Liver (tissue), 9 donors: ENCODE results near the gene DAAM1. TPM values are rescaled to one million over a fixed set of nuclear protein-coding genes. Genes with fewer than 3 reads are reported as not detected.

ENCODE experiments used
- DNase-seq: peaks from one replicate; pipeline ENCODE4 v3.0.0-alpha.2; 2017; ENCODE audit warnings: low spot score
- H3K27ac ChIP-seq, 2 donors: one replicate each; pipeline ENCODE4 v1.7.0; 2013; ENCODE audit warnings: inconsistent platforms in 2 of 2, low read length in 2 of 2, control low read depth in 1 of 2, low read depth in 1 of 2, mild to moderate bottlenecking in 1 of 2
- H3K27me3 ChIP-seq, 4 donors: one replicate each; pipeline versions ENCODE4 v1.6.1 to v1.7.0; 2013; ENCODE audit warnings: low read length in 3 of 4, inconsistent platforms in 1 of 4, mild to moderate bottlenecking in 1 of 4, moderate library complexity in 1 of 4; ENCODE audit not compliant: control insufficient read depth in 4 of 4, insufficient read depth in 4 of 4
- H3K36me3 ChIP-seq, 4 donors: one replicate each; pipeline versions ENCODE4 v1.6.1 to v1.7.0; 2013; ENCODE audit warnings: low read length in 3 of 4, mild to moderate bottlenecking in 3 of 4, low read depth in 1 of 4, moderate library complexity in 1 of 4; ENCODE audit not compliant: control insufficient read depth in 4 of 4, insufficient read depth in 3 of 4
- H3K4me1 ChIP-seq, 4 donors: one replicate each; pipeline versions ENCODE4 v1.6.1 to v1.7.0; 2013; ENCODE audit warnings: low read length in 3 of 4, mild to moderate bottlenecking in 3 of 4, moderate library complexity in 1 of 4; ENCODE audit not compliant: control insufficient read depth in 4 of 4, insufficient read depth in 4 of 4
- H3K4me3 ChIP-seq, 3 donors: one replicate each; pipeline versions ENCODE4 v1.6.1 to v1.7.0; 2013; ENCODE audit warnings: low read length in 3 of 3, control low read depth in 1 of 3, low read depth in 1 of 3, mild to moderate bottlenecking in 1 of 3
- H3K9ac ChIP-seq, 2 donors: one replicate each; pipeline ENCODE4 v1.7.0; 2013; ENCODE audit warnings: low read length in 2 of 2, mild to moderate bottlenecking in 2 of 2, moderate library complexity in 2 of 2, control low read depth in 1 of 2, low read depth in 1 of 2
- H3K9me3 ChIP-seq, 4 donors: one replicate each; pipeline versions ENCODE4 v1.6.1 to v1.7.0; 2013; ENCODE audit warnings: low read length in 3 of 4; ENCODE audit not compliant: control insufficient read depth in 4 of 4
- CTCF ChIP-seq: fragments of 150-350 bp; IDR thresholded peaks from 2 replicates; pipeline ENCODE4 v1.5.1; 2017; ENCODE audit warnings: improper control_type of control experiment, low read depth, low read length; ENCODE audit not compliant: missing input control
- EGR1 ChIP-seq, 2 donors: IDR thresholded peaks; 2 replicates each; pipeline ENCODE4 v1.6.1; 2016 to 2018; ENCODE audit warnings: antibody characterized with exemption in 2 of 2, low read depth in 2 of 2
- FOXA1 ChIP-seq: IDR thresholded peaks from 2 replicates; pipeline ENCODE4 v1.6.1; 2016; ENCODE audit warnings: antibody characterized with exemption
- FOXA2 ChIP-seq: IDR thresholded peaks from 2 replicates; pipeline ENCODE4 v1.6.1; 2016; ENCODE audit warnings: antibody characterized with exemption
- GABPA ChIP-seq, 2 donors: IDR thresholded peaks in 1 of 2; conservative IDR thresholded peaks in 1 of 2; 2 replicates each; pipeline ENCODE4 v1.6.1; 2016; ENCODE audit warnings: antibody characterized with exemption in 2 of 2, mild to moderate bottlenecking in 1 of 2, moderate library complexity in 1 of 2
- HNF4A ChIP-seq, 2 donors: conservative IDR thresholded peaks; 2 replicates each; pipeline ENCODE4 v1.6.1; 2016; ENCODE audit warnings: antibody characterized with exemption in 2 of 2, mild to moderate bottlenecking in 2 of 2
- HNF4G ChIP-seq: IDR thresholded peaks from 2 replicates; pipeline ENCODE4 v1.6.1; 2016; ENCODE audit warnings: antibody characterized with exemption
- JUND ChIP-seq, 2 donors: IDR thresholded peaks; 2 replicates each; pipeline ENCODE4 v1.6.1; 2016; ENCODE audit warnings: antibody characterized with exemption in 2 of 2
- MAX ChIP-seq: IDR thresholded peaks from 2 replicates; pipeline ENCODE4 v1.6.1; 2016; ENCODE audit warnings: antibody characterized with exemption
- NR2F2 ChIP-seq: IDR thresholded peaks from 2 replicates; pipeline ENCODE4 v1.6.1; 2016; ENCODE audit warnings: antibody characterized with exemption
- RAD21 ChIP-seq, 2 donors: IDR thresholded peaks; 2 replicates each; pipeline ENCODE4 v1.6.1; 2016; ENCODE audit warnings: antibody characterized with exemption in 2 of 2, mild to moderate bottlenecking in 2 of 2
- RXRA ChIP-seq, 2 donors: IDR thresholded peaks; 2 replicates each; pipeline ENCODE4 v1.6.1; 2017 to 2018; ENCODE audit warnings: antibody characterized with exemption in 2 of 2, mild to moderate bottlenecking in 1 of 2
- SP1 ChIP-seq: IDR thresholded peaks from 2 replicates; pipeline ENCODE4 v1.6.1; 2018; ENCODE audit warnings: antibody characterized with exemption, mild to moderate bottlenecking
- TAF1 ChIP-seq: conservative IDR thresholded peaks from 2 replicates; pipeline ENCODE4 v1.6.1; 2016; ENCODE audit warnings: antibody characterized with exemption, mild to moderate bottlenecking
- ZBTB33 ChIP-seq: IDR thresholded peaks from 2 replicates; pipeline ENCODE4 v1.6.1; 2016; ENCODE audit warnings: antibody characterized with exemption
- WGBS: extraction: QIAGEN DNeasy Blood & Tissue Kit; methylation state at CpG from one replicate; pipeline ENCODE4 v1.1.7; 2013; 5-methylcytosine and 5-hydroxymethylcytosine counted together
- polyA plus RNA-seq, 2 donors: library from polyadenylated mRNA; stranded (reverse) in 1 of 2; unstranded in 1 of 2; fragments of 200-250 nt in 1 of 2; fragments of >200 nt in 1 of 2; fragmentation: Nextera tagmentation in 1 of 2; extraction: Ambion mirVana in 1 of 2; gene quantifications; one replicate each; pipeline versions ENCODE4 v1.2.1 to v1.2.3, GENCODE V29; 2013 to 2015
- total RNA-seq, 2 donors: library from RNA; depleted of rRNA; stranded (reverse); fragments of >200 nt; gene quantifications; one replicate each; pipeline ENCODE4 v1.2.3, GENCODE V29; 2014
- TF ChIP-seq, protein P1 (sequence below): IDR thresholded peaks from 2 replicates; pipeline ENCODE4 v1.6.1; 2016; ENCODE audit warnings: antibody characterized with exemption, mild to moderate bottlenecking
- TF ChIP-seq, protein P2 (sequence below): IDR thresholded peaks from 2 replicates; pipeline ENCODE4 v1.6.1; 2016; ENCODE audit warnings: antibody characterized with exemption
- donor health status: healthy.
- donor health status: healthy.
- donor health status: healthy.
- donor health status: healthy.
- donor health status: healthy.

Gene DAAM1
- total and polyA plus RNA-seq, 4 donors, result 9.5 to 28.4 (median 18.5) TPM

DNA sequence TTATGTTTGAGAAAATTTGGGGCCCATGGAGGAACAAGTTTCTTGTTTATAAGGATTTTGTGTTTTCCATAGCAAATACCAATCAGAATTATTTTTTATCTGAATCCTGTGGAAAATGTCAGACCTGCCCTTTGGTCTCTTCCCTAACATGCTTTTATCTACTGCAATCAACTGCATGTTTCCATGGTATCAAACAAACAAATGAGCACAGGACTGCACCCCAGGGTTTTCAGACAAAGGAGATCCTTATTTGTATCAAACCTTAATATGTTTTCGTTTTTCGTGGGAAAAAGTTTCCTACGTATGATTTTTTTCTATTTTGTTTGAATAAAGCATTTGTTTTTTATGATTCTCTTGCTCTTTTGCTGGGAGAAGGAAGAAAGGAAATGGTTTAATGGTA is 185.6 kb downstream of the DAAM1 start:
- TF ChIP-seq JUND (IDR thresholded peaks at IDR 0.05) (no peak), HNF4A (conservative IDR thresholded peaks at IDR 0.05) (peak; percentile 50 to 54), GABPA (IDR thresholded peaks at IDR 0.05 in 1 of 2, conservative IDR thresholded peaks at IDR 0.05 in 1 of 2) (no peak), FOXA1 (no peak), FOXA2 (no peak), SP1 (no peak), ZBTB33 (no peak)
- DNase-seq, result no peak
- no peak overlapping the region for H3K4me3 ChIP-seq
- no peaks in the 10 kb centered on the region for H3K9me3 ChIP-seq
- H3K4me1 ChIP-seq, result peaks cover 0 to 5% (median under 1%) of the 10 kb centered on the region in 4 donors
- H3K27ac ChIP-seq, result no peak overlapping the region
- H3K27me3 ChIP-seq, result no peaks in the 10 kb centered on the region
- peaks cover 0 to 5% (median 0%) of the 10 kb centered on the region in 4 donors for H3K36me3 ChIP-seq
- H3K9ac ChIP-seq, result no peak overlapping the region
- WGBS, result 70% methylated on average over 3 of the region's 3 CpGs

DNA sequence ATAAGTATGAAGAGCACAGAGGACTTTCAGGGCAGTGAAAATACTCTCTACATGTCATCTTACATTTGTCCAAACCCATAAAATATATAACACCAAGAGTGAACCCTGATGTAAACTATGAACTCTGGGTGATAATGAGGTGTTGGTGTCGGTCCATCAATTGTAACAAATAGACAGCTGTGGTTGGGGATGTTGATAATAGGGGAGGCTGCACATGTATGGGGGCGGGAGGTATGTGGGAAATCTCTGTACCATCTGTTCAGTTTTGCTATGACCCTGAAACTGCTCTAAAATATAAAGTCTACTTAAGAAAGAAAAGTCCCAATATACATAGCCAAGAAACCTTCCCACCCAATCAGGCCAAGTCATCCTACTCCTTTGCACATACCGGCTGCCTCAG is 188.2 kb downstream of the DAAM1 start:
- TF ChIP-seq RAD21 (IDR thresholded peaks at IDR 0.05) (no peak), RXRA (IDR thresholded peaks at IDR 0.05) (no peak), SP1 (no peak), MAX (no peak), GABPA (IDR thresholded peaks at IDR 0.05 in 1 of 2, conservative IDR thresholded peaks at IDR 0.05 in 1 of 2) (no peak)
- H3K4me3 ChIP-seq, result no peak overlapping the region
- no peak for DNase-seq
- no peaks in the 10 kb centered on the region for H3K9me3 ChIP-seq
- H3K36me3 ChIP-seq, result no peaks in the 10 kb centered on the region
- no peak overlapping the region for H3K9ac ChIP-seq
- 89% methylated on average over 3 of the region's 3 CpGs for WGBS
- no peak overlapping the region for H3K27ac ChIP-seq
- no peaks in the 10 kb centered on the region for H3K27me3 ChIP-seq
- H3K4me1 ChIP-seq, result peaks cover 0 to 5% (median under 1%) of the 10 kb centered on the region in 4 donors

DNA sequence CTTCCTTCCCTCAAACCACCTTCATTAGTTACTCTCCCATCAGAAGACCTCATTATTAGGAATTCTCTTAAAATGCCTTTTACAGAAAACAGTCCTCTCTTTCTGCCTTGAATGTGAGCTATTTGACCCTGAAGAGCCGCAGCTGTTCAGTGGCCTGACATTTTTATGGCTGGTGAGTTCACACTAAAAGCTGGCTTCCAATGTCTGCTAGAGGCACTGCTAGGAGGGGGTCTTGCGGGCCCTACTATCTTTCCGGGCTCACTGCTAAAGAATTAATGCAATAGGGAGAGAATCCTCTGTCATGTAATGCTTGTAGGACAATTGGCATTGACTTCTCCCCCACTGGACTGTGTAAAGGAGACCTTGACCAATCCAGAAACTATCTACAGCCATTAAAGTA is 189.0 kb downstream of the DAAM1 start:
- no peaks in the 10 kb centered on the region for H3K36me3 ChIP-seq
- no peaks in the 10 kb centered on the region for H3K9me3 ChIP-seq
- no peaks in the 10 kb centered on the region for H3K27me3 ChIP-seq
- peaks cover 0 to 5% (median under 1%) of the 10 kb centered on the region in 4 donors for H3K4me1 ChIP-seq
- no peak for DNase-seq
- TF ChIP-seq MAX, result no peak
- TF ChIP-seq NR2F2, result no peak
- TF ChIP-seq GABPA (IDR thresholded peaks at IDR 0.05 in 1 of 2, conservative IDR thresholded peaks at IDR 0.05 in 1 of 2), result no peak
- TF ChIP-seq, protein P1, sequence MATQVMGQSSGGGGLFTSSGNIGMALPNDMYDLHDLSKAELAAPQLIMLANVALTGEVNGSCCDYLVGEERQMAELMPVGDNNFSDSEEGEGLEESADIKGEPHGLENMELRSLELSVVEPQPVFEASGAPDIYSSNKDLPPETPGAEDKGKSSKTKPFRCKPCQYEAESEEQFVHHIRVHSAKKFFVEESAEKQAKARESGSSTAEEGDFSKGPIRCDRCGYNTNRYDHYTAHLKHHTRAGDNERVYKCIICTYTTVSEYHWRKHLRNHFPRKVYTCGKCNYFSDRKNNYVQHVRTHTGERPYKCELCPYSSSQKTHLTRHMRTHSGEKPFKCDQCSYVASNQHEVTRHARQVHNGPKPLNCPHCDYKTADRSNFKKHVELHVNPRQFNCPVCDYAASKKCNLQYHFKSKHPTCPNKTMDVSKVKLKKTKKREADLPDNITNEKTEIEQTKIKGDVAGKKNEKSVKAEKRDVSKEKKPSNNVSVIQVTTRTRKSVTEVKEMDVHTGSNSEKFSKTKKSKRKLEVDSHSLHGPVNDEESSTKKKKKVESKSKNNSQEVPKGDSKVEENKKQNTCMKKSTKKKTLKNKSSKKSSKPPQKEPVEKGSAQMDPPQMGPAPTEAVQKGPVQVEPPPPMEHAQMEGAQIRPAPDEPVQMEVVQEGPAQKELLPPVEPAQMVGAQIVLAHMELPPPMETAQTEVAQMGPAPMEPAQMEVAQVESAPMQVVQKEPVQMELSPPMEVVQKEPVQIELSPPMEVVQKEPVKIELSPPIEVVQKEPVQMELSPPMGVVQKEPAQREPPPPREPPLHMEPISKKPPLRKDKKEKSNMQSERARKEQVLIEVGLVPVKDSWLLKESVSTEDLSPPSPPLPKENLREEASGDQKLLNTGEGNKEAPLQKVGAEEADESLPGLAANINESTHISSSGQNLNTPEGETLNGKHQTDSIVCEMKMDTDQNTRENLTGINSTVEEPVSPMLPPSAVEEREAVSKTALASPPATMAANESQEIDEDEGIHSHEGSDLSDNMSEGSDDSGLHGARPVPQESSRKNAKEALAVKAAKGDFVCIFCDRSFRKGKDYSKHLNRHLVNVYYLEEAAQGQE, result no peak
- no peak for TF ChIP-seq RAD21 (IDR thresholded peaks at IDR 0.05)
- TF ChIP-seq ZBTB33, result no peak
- TF ChIP-seq HNF4G, result no peak
- no peak for TF ChIP-seq FOXA1
- no peak for TF ChIP-seq HNF4A (conservative IDR thresholded peaks at IDR 0.05)
- no peak for TF ChIP-seq RXRA (IDR thresholded peaks at IDR 0.05)
- no peak for TF ChIP-seq CTCF
- TF ChIP-seq, protein P2, sequence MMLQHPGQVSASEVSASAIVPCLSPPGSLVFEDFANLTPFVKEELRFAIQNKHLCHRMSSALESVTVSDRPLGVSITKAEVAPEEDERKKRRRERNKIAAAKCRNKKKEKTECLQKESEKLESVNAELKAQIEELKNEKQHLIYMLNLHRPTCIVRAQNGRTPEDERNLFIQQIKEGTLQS, result no peak
- TF ChIP-seq TAF1, result no peak
- TF ChIP-seq FOXA2, result no peak
- no peak for TF ChIP-seq JUND (IDR thresholded peaks at IDR 0.05)
- TF ChIP-seq SP1, result no peak
- TF ChIP-seq EGR1 (IDR thresholded peaks at IDR 0.05; ENCODE audit: low read depth in 2 of 2), result no peak
- H3K27ac ChIP-seq, result peak overlapping the region in 1 of 2 donors; percentile 31
- no peak overlapping the region for H3K4me3 ChIP-seq
- no peak overlapping the region for H3K9ac ChIP-seq
- WGBS, result 84% methylated on average over 3 of the region's 3 CpGs
